ENCODE measurements around the gene CCDC102A. TPM values are rescaled to one million over a fixed set of nuclear protein-coding genes. Genes with fewer than 3 reads are reported as not detected.

The CCDC102A gene
- total and polyA plus RNA-seq, 10 of the 15 experiments (the other 5 are each of a cell fraction or from before 2014, with no cell fraction given): 0.03 to 5.9 (median 2.4) TPM

DNA sequence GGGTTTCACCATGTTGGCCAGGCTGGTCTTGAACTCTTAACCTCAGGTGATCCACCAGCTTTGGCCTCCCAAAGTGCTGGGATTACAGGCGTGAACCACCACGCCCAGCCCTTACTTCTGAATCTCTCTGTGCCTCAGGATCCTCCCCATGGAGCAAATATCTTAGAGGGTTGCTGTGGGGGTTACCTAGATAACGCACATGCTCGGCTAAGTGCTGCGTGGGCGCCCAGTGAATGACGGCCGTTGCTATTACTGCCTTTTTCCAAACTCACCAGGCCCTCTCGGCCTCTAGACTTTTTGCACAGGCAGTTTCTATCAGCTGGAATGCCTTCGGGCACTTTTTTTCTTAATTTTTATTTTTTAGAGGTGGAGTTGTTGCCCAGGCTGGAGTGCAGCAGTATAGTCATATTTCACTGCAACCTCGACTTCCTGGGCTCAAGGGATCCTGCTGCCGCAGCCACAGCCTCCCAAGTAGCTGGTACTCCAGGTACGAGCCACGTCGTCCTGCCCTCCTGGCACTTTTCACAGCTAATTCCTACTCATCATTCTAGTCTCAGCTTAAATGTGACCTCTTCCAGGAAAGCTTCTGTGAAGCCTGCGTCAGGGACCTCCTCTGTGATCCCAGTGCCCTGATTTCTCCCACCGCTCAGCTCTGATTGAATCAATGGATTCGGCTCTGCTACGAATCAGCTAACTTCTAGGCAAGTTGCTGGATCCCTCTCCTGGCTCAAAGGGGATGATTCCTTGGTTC lies 8.6 kb downstream of the CCDC102A start:
- RAD21 ChIA-PET (ENCODE audit: unreplicated experiment): interaction anchor here (1.1 to 1.3 kb wide), 2 partner anchors 23 to 111 kb away, joined by 3 read pairs; no protein-coding TSS in a partner anchor

More for the DNA sequence above, 8.6 kb downstream of the CCDC102A start:
- DNase-seq (ENCODE audit: low read depth, low spot score) (no peak), ATAC-seq (no peak), FAIRE-seq (no peak)
- ChIA-PET SMC1A (ENCODE audit: uncharacterized antibody, unreplicated experiment) (interaction anchor here (0.7 to 1.6 kb wide), 6 partner anchors 8 to 230 kb away, joined by 3 to 6 read pairs (median 4); no protein-coding TSS in a partner anchor), POLR2A (interaction anchor here (0.5 to 1.0 kb wide), 2 partner anchors 55 to 829 kb away, joined by 3 read pairs; no protein-coding TSS in a partner anchor), CTCF (interaction anchor here (1.0 to 2.6 kb wide), 3 partner anchors 9 to 111 kb away, joined by 4 to 10 read pairs (median 5); no protein-coding TSS in a partner anchor)
- no peak overlapping the region for H3K9ac ChIP-seq (ENCODE audit: control insufficient read depth, insufficient read depth, low read length)
- no peaks in the 10 kb centered on the region for H3K79me2 ChIP-seq (ENCODE audit: control insufficient read depth, insufficient read depth, low read length)
- H3K27me3 ChIP-seq (replicated peaks in 1 of 2; ENCODE audit: control insufficient read depth in 2 of 2, insufficient read depth in 2 of 2, low read length in 1 of 2): no peaks in the 10 kb centered on the region
- no peaks in the 10 kb centered on the region for H3K9me3 ChIP-seq (replicated peaks; ENCODE audit: control insufficient read depth, insufficient read depth, low read length)
- H3K36me3 ChIP-seq (ENCODE audit: control insufficient read depth in 2 of 2, insufficient read depth in 2 of 2, low read length in 1 of 2): no peaks in the 10 kb centered on the region; a peak in 1 of 4 replicates
- intact Hi-C loops (cut with micrococcal nuclease; ENCODE audit: unreplicated experiment): no loop called here
- H2AFZ ChIP-seq (ENCODE audit: control insufficient read depth, low read depth, low read length): no peak overlapping the region
- in situ Hi-C loops (cut with MboI): no loop called here
- WGBS (ENCODE audit: insufficient coverage, insufficient replicate concordance, low lambda C conversion rate, missing lambda C conversion rate): 96% methylated on average over 19 of the region's 19 CpGs
- no peak overlapping the region for H3K27ac ChIP-seq (ENCODE audit: control insufficient read depth, insufficient read depth)
- H3K4me3 ChIP-seq: no peak overlapping the region
- no peak for TF ChIP-seq EED (IDR thresholded peaks at IDR 0.05; ENCODE audit: low read depth)
- no peak for TF ChIP-seq NRF1 (conservative IDR thresholded peaks at IDR 0.05; ENCODE audit: low read depth, low read length)
- no peak for TF ChIP-seq RFX5 (IDR thresholded peaks at IDR 0.05; ENCODE audit: low read depth, low read length)
- no peak for TF ChIP-seq SIN3A (IDR thresholded peaks at IDR 0.05; ENCODE audit: low read depth, low read length)
- no peak for TF ChIP-seq JUNB (IDR thresholded peaks at IDR 0.05)
- TF ChIP-seq ATF7 (IDR thresholded peaks at IDR 0.05; ENCODE audit: low read depth): no peak
- TF ChIP-seq MYB (IDR thresholded peaks at IDR 0.05; ENCODE audit: borderline replicate concordance, low read depth, low read length): no peak
- TF ChIP-seq, protein P1, sequence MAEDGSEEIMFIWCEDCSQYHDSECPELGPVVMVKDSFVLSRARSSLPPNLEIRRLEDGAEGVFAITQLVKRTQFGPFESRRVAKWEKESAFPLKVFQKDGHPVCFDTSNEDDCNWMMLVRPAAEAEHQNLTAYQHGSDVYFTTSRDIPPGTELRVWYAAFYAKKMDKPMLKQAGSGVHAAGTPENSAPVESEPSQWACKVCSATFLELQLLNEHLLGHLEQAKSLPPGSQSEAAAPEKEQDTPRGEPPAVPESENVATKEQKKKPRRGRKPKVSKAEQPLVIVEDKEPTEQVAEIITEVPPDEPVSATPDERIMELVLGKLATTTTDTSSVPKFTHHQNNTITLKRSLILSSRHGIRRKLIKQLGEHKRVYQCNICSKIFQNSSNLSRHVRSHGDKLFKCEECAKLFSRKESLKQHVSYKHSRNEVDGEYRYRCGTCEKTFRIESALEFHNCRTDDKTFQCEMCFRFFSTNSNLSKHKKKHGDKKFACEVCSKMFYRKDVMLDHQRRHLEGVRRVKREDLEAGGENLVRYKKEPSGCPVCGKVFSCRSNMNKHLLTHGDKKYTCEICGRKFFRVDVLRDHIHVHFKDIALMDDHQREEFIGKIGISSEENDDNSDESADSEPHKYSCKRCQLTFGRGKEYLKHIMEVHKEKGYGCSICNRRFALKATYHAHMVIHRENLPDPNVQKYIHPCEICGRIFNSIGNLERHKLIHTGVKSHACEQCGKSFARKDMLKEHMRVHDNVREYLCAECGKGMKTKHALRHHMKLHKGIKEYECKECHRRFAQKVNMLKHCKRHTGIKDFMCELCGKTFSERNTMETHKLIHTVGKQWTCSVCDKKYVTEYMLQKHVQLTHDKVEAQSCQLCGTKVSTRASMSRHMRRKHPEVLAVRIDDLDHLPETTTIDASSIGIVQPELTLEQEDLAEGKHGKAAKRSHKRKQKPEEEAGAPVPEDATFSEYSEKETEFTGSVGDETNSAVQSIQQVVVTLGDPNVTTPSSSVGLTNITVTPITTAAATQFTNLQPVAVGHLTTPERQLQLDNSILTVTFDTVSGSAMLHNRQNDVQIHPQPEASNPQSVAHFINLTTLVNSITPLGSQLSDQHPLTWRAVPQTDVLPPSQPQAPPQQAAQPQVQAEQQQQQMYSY (CRISPR knock-in tag; IDR thresholded peaks at IDR 0.05): no peak
- no peak for TF ChIP-seq MTA3 (IDR thresholded peaks at IDR 0.05; ENCODE audit: borderline replicate concordance, low read length)
- TF ChIP-seq ZNF384 (IDR thresholded peaks at IDR 0.05; ENCODE audit: borderline replicate concordance, low read depth, low read length): no peak
- TF ChIP-seq DPF2 (IDR thresholded peaks at IDR 0.05): no peak
- TF ChIP-seq NR2F1 (conservative IDR thresholded peaks at IDR 0.05): no peak
- peaks cover 26% of the 10 kb centered on the region for H3K4me1 ChIP-seq (ENCODE audit: control insufficient read depth, insufficient read depth, low read length)
- no TSS peak for BruUV-seq (replicated peaks)
- H3K4me2 ChIP-seq (ENCODE audit: control insufficient read depth, insufficient read depth): no peak overlapping the region
- no peaks in the 10 kb centered on the region for H4K20me1 ChIP-seq (ENCODE audit: control insufficient read depth, insufficient read depth)

Measured in GM12878 (cell line).